K562 (cell line): ENCODE measurements around the gene KLHL22. TPM values are rescaled to one million over a fixed set of nuclear protein-coding genes. Genes with fewer than 3 reads are reported as not detected.
A peak's percentile ranks its signal among the peaks of the same experiment; 100 is the strongest.

Experiments
- ATAC-seq: fragments of 200-7000 bp; cut with Tn5 transposase; 3 replicates; pipeline ENCODE4 v1.9.1; 2020; ENCODE audit warnings: moderate library complexity
- BruUV-seq: library from RNA; stranded (reverse); fragments of 400-500 nt; replicated peaks from 2 replicates; lab custom pipeline; 2021; lab: Mats Ljungman, UMichigan
- CTCF ChIA-PET: fragments of 300-600 bp; formaldehyde crosslinking; extraction: SDS; loops from one replicate; lab custom pipeline; 2021; ENCODE audit warnings: low intra/inter-chr PET ratio; lab: Yijun Ruan, JAX
- POLR2A ChIA-PET: fragments of 300-600, 350-650 bp; sonication (Branson Sonifier 250); formaldehyde crosslinking; extraction: SDS; loops from one replicate; lab custom pipeline; 2021; ENCODE audit warnings: antibody characterized with exemption, inconsistent platforms; lab: Yijun Ruan, JAX
- DNase-seq, 4 experiments: peaks; one replicate each; pipeline versions ENCODE4 v3.0.0 to v3.0.0-alpha.2; 2011 to 2018; ENCODE audit warnings: low spot score in 3 of 4, mixed read lengths in 3 of 4; ENCODE audit errors: extremely low read depth in 1 of 4
- FAIRE-seq: peaks from 2 replicates; lab custom pipeline; 2011; peaks lifted over from hg19 to GRCh38; lab: Jason Lieb, UNC
- H2AFZ ChIP-seq: 2 replicates; pipeline ENCODE4 v1.6.0; 2011; ENCODE audit warnings: low read depth, low read length, control low read depth, inconsistent platforms
- H3K27ac ChIP-seq: fragments of 200-600 bp; 3 replicates; pipeline ENCODE4 v1.8.0; 2011; ENCODE audit warnings: low read depth, mild to moderate bottlenecking, control low read depth, inconsistent platforms, low read length, moderate library complexity, mixed read lengths; ENCODE audit errors: extremely low read depth
- H3K27me3 ChIP-seq, 2 experiments: fragments of 300-600 bp in 1 of 2; 2 replicates in 1 of 2; 3 replicates in 1 of 2; pipeline versions ENCODE4 v1.6.0 to v1.8.0; 2011; ENCODE audit warnings: inconsistent platforms in 2 of 2, low read length in 2 of 2, mild to moderate bottlenecking in 1 of 2, mixed read lengths in 1 of 2, moderate library complexity in 1 of 2; ENCODE audit not compliant: control insufficient read depth in 2 of 2, insufficient read depth in 2 of 2
- H3K36me3 ChIP-seq: fragments of 300-600 bp; 3 replicates; pipeline ENCODE4 v1.8.0; 2011; ENCODE audit warnings: mild to moderate bottlenecking, low read length, inconsistent platforms; ENCODE audit not compliant: control insufficient read depth, insufficient read depth
- H3K4me1 ChIP-seq, 2 experiments: fragments of 200-600 bp in 1 of 2; replicated peaks in 1 of 2; 2 replicates in 1 of 2; 3 replicates in 1 of 2; pipeline versions ENCODE4 v1.5.1 to v1.8.0; 2011; ENCODE audit warnings: inconsistent platforms in 2 of 2, low read length in 2 of 2, mild to moderate bottlenecking in 1 of 2, mixed read lengths in 1 of 2, moderate library complexity in 1 of 2; ENCODE audit not compliant: control insufficient read depth in 2 of 2, insufficient read depth in 2 of 2
- H3K4me2 ChIP-seq: 2 replicates; pipeline ENCODE4 v1.6.1; 2011; ENCODE audit warnings: low read length, control low read depth, inconsistent platforms, mixed read lengths; ENCODE audit not compliant: insufficient read depth
- H3K4me3 ChIP-seq: fragments of 200-600 bp; sonication (generic), shearing (Covaris generic); 2 replicates; pipeline ENCODE4 v1.5.1; 2016; ENCODE audit warnings: control low read depth, inconsistent platforms
- H3K79me2 ChIP-seq: fragments of 200-600 bp; 3 replicates; pipeline ENCODE4 v1.8.0; 2011; ENCODE audit warnings: low read length, inconsistent platforms; ENCODE audit not compliant: control insufficient read depth, insufficient read depth
- H3K9ac ChIP-seq, 2 experiments: 2 replicates each; pipeline versions ENCODE4 v1.6.0 to v1.6.1; 2011; ENCODE audit warnings: low read depth in 2 of 2, low read length in 2 of 2, control low read depth in 1 of 2, inconsistent platforms in 1 of 2, mild to moderate bottlenecking in 1 of 2, mixed read lengths in 1 of 2; ENCODE audit not compliant: insufficient read depth in 1 of 2
- H3K9me1 ChIP-seq: one replicate; pipeline ENCODE4 v1.6.0; 2011; ENCODE audit warnings: inconsistent platforms, mild to moderate bottlenecking, low read length, moderate library complexity; ENCODE audit not compliant: control insufficient read depth, insufficient read depth
- H3K9me3 ChIP-seq: replicated peaks from 2 replicates; pipeline ENCODE4 v1.5.1; 2011; ENCODE audit warnings: low read depth, low read length, inconsistent platforms; ENCODE audit not compliant: control insufficient read depth, insufficient read depth
- H4K20me1 ChIP-seq: replicated peaks from 2 replicates; pipeline ENCODE4 v1.6.1; 2011; ENCODE audit warnings: low read length, inconsistent platforms, mixed read lengths; ENCODE audit not compliant: control insufficient read depth, insufficient read depth
- ADNP ChIP-seq: fragments of 200-800 bp; sonication (Bioruptor generic); IDR thresholded peaks from 2 replicates; pipeline ENCODE4 v1.6.1; 2016; ENCODE audit warnings: missing genetic modification characterization, missing compliant biosample characterization
- ATF1 ChIP-seq, 2 experiments: fragments of 450-650 bp in 1 of 2; IDR thresholded peaks; 2 replicates each; pipeline ENCODE4 v1.6.1; 2016; ENCODE audit warnings: missing compliant biosample characterization in 1 of 2, missing genetic modification characterization in 1 of 2
- CBX3 ChIP-seq, 2 experiments: IDR thresholded peaks; 1 replicate in 1 of 2; 2 replicates in 1 of 2; pipeline ENCODE4 v1.6.1; 2012; ENCODE audit warnings: inconsistent platforms in 2 of 2, low read length in 2 of 2, borderline replicate concordance in 1 of 2, control low read depth in 1 of 2
- E2F6 ChIP-seq, 2 experiments: IDR thresholded peaks; 2 replicates each; pipeline ENCODE4 v1.6.1; 2011; ENCODE audit warnings: borderline replicate concordance in 1 of 2, control low read depth in 1 of 2, low read depth in 1 of 2, low read length in 1 of 2, mild to moderate bottlenecking in 1 of 2, mixed read lengths in 1 of 2, moderate library complexity in 1 of 2; ENCODE audit not compliant: insufficient read depth in 1 of 2, insufficient read length in 1 of 2, poor library complexity in 1 of 2, severe bottlenecking in 1 of 2; ENCODE audit errors: extremely low read depth in 1 of 2
- ERF ChIP-seq: fragments of 450-650 bp; formaldehyde crosslinking; IDR thresholded peaks from 2 replicates; pipeline ENCODE4 v1.4.0; 2020; ENCODE audit warnings: mild to moderate bottlenecking, mixed read lengths
- POLR2A ChIP-seq: fragments of 450-650 bp; conservative IDR thresholded peaks from 2 replicates; pipeline ENCODE4 v1.6.1; 2016
- POLR2G ChIP-seq: fragments of 200-400 bp; formaldehyde crosslinking; IDR thresholded peaks from 2 replicates; pipeline ENCODE4 v1.6.1; 2017; ENCODE audit warnings: low read depth, mild to moderate bottlenecking, antibody characterized with exemption, low read length, moderate library complexity
- RBFOX2 ChIP-seq: fragments of 200-400 bp; formaldehyde crosslinking; IDR thresholded peaks from 2 replicates; pipeline ENCODE4 v1.6.1; 2017; ENCODE audit warnings: low read depth, mild to moderate bottlenecking, low read length, moderate library complexity
- RBM39 ChIP-seq: fragments of 200-400 bp; formaldehyde crosslinking; optimal IDR thresholded peaks from 2 replicates; pipeline ENCODE3; 2018; ENCODE audit warnings: low read depth, low read length
- RHOXF2B ChIP-seq: fragments of 250-450 bp; sonication (Bioruptor Pico); conservative IDR thresholded peaks from 2 replicates; pipeline ENCODE4 v1.5.1; 2021
- SETDB1 ChIP-seq: IDR thresholded peaks from one replicate; pipeline ENCODE4 v1.6.1; 2012; ENCODE audit warnings: low read length, control low read depth, inconsistent platforms
- SIN3B ChIP-seq: fragments of 450-650 bp; IDR thresholded peaks from 2 replicates; pipeline ENCODE4 v1.6.1; 2017; ENCODE audit warnings: low read depth, mild to moderate bottlenecking, moderate library complexity
- ZBTB33 ChIP-seq: sonication (generic); formaldehyde crosslinking; IDR thresholded peaks from 2 replicates; pipeline ENCODE4 v1.8.1; 2023; ENCODE audit warnings: mild to moderate bottlenecking, missing genetic modification reagents
- ZNF282 ChIP-seq: sonication (generic); formaldehyde crosslinking; IDR thresholded peaks from 2 replicates; pipeline ENCODE4 v1.8.1; 2023; ENCODE audit warnings: missing genetic modification reagents
- WGBS: fragments of 100-300 bp; shearing (Covaris generic); methylation state at CpG from one replicate; pipeline ENCODE4 v1.1.6; 2016; ENCODE audit warnings: low coverage, mixed read lengths; ENCODE audit not compliant: insufficient coverage; ENCODE audit errors: missing lambda C conversion rate; 5-methylcytosine and 5-hydroxymethylcytosine counted together
- in situ Hi-C: fragments of 300-500 bp; cut with MboI; formaldehyde crosslinking; loops from 4 replicates; pipeline ENCODE4 v1.15.0; 2018; ENCODE audit warnings: inconsistent platforms, mixed read lengths
- intact Hi-C: fragments of 100-400 bp; cut with micrococcal nuclease; formaldehyde crosslinking; loops from 2 replicates; pipeline ENCODE4 v1.14.2; 2022
- polyA plus RNA-seq, 8 experiments: library from polyadenylated mRNA; depleted of rRNA in 4 of 8; stranded (reverse) in 5 of 8; unstranded in 3 of 8; fragments of >200 nt; fragmentation: Nextera tagmentation in 2 of 8; fragmentation: Illumina TruSeq in 1 of 8; extraction: Ambion mirVana in 2 of 8; extraction: Trizol in 1 of 8; gene quantifications; 2 replicates each; pipeline versions ENCODE4 v1.2.1 to v1.2.3, GENCODE V29; 2011 to 2014; ENCODE audit warnings: inconsistent platforms in 1 of 8, missing spikeins in 1 of 8
- total RNA-seq, 7 experiments: library from RNA; depleted of rRNA in 6 of 7; stranded (reverse); fragments of >200 nt in 6 of 7; fragmentation: Illumina TruSeq in 2 of 7; extraction: Trizol in 2 of 7; gene quantifications; 2 replicates each; pipeline versions ENCODE4 v1.2.1 to v1.2.3, GENCODE V29; 2011 to 2021; ENCODE audit warnings: low replicate concordance in 1 of 7

The KLHL22 gene
- total and polyA plus RNA-seq, 9 of the 15 experiments (the other 6 are each of a cell fraction or from before 2014, with no cell fraction given) = 1.3 to 25.6 (median 15.2) TPM

GRCh38 chr22:20405931-20406685 is 89.5 kb downstream of the KLHL22 start:
- BruUV-seq = no TSS peak
- peak; percentile 54 for TF ChIP-seq POLR2G
- no peak for TF ChIP-seq ERF (CRISPR knock-in tag)
- TF ChIP-seq ATF1 (CRISPR knock-in tag; IDR thresholded peaks at IDR 0.05) = 0 out of 2 replicates have a peak, but pooled peaks have one; percentile 25
- no peak for TF ChIP-seq ATF1 (tag; IDR thresholded peaks at IDR 0.05)
- 0 out of 2 replicates have a peak, but pooled peaks have one; percentile 17 for TF ChIP-seq ZNF282 (CRISPR knock-in tag)
- TF ChIP-seq CBX3 (IDR thresholded peaks at IDR 0.05; ENCODE audit: borderline replicate concordance in 1 of 2, low read length in 2 of 2) = peak in 1 of 2 experiments; percentile 37; a peak in 1 of 3 replicates
- TF ChIP-seq RHOXF2B = no peak
- TF ChIP-seq SETDB1 = peak; percentile 48
- TF ChIP-seq ZBTB33 (CRISPR knock-in tag) = peak; percentile 95
- no peak for TF ChIP-seq ADNP
- TF ChIP-seq POLR2A = 0 out of 2 replicates have a peak, but pooled peaks have one; percentile 5
- TF ChIP-seq RBFOX2 = peak; percentile 36
- TF ChIP-seq E2F6 (IDR thresholded peaks at IDR 0.05; ENCODE audit: borderline replicate concordance in 1 of 2, extremely low read depth in 1 of 2, insufficient read depth in 1 of 2, insufficient read length in 1 of 2, low read depth in 1 of 2, low read length in 1 of 2, poor library complexity in 1 of 2, severe bottlenecking in 1 of 2) = no peak
- TF ChIP-seq RBM39 = no peak
- no peak for TF ChIP-seq SIN3B

More at GRCh38 chr22:20405931-20406685, 89.5 kb downstream of the KLHL22 start:
- DNase-seq (peak in 1 of 4 experiments; percentile 33), ATAC-seq (no peak), FAIRE-seq (no peak)
- ChIA-PET POLR2A (interaction anchor here (0.6 to 8.9 kb wide), 7 partner anchors 12 to 1293 kb away, joined by 3 to 84 read pairs (median 3); partner anchors contain the start of gene ZNF74), CTCF (no interaction called here)
- Histone ChIP-seq H3K36me3 (peaks cover 55% of the 10 kb centered on the region; the same call in 2 of the 3 replicates), H3K9me1 (peaks cover 3% of the 10 kb centered on the region), H3K4me1 (peaks cover 0 to 8% of the 10 kb centered on the region in 2 experiments; a peak in 2 of 5 replicates), H3K4me3 (no peak overlapping the region), H3K27ac (no peak overlapping the region), H2AFZ (no peak overlapping the region), H3K79me2 (no peaks in the 10 kb centered on the region), H3K4me2 (no peak overlapping the region), H3K9ac (peak overlapping the region in 1 of 2 experiments; percentile 2; a peak in 1 of 4 replicates), H4K20me1 (0 out of 2 replicates have a peak, but pooled peaks cover 1% of the 10 kb centered on the region), H3K27me3 (no peaks in the 10 kb centered on the region), H3K9me3 (no peaks in the 10 kb centered on the region)
- WGBS = 94% methylated on average over 62 of the region's 62 CpGs
- intact Hi-C loops (no loop called here), in situ Hi-C loops (loop anchor here (25.0 kb wide), 2 partner anchors 281 to 1869 kb away; partner anchors contain the start of gene TMEM191B)
